GM19452 (cell line): Measurements from ENCODE around the gene STAG1.
"Not testable (repeated sequence)": the region's sequence is repeated elsewhere in the genome, so short reads cannot be mapped to it uniquely, and the experiment has no call there.

Experiments used
- ATAC-seq: cut with Tn5 transposase; IDR thresholded peaks from one replicate; pipeline ENCODE4 v1.9.1; 2021; ENCODE audit not compliant: unreplicated experiment

The STAG1 gene

GRCh38 chr3:136414476-136414875 lies 337.7 kb downstream of the STAG1 start:
- no peak for ATAC-seq

GRCh38 chr3:136412307-136412706 lies 339.9 kb downstream of the STAG1 start:
- ATAC-seq: no peak

GRCh38 chr3:136409549-136409948 lies 342.6 kb downstream of the STAG1 start:
- no peak for ATAC-seq

- no peak for ATAC-seq
Measured at GRCh38 chr3:136404056-136404455, 348.1 kb downstream of the STAG1 start.

GRCh38 chr3:136396916-136397315 lies 355.3 kb downstream of the STAG1 start:
- ATAC-seq: no peak

- ATAC-seq: no peak
Measured at GRCh38 chr3:136390574-136390973, 361.6 kb downstream of the STAG1 start.

GRCh38 chr3:136387031-136387430 lies 365.1 kb downstream of the STAG1 start:
- ATAC-seq: no peak

GRCh38 chr3:136385457-136385856 lies 366.7 kb downstream of the STAG1 start:
- ATAC-seq: peak; percentile 71

- no peak for ATAC-seq
Measured at GRCh38 chr3:136381051-136381450, 371.1 kb downstream of the STAG1 start.

- ATAC-seq: no peak
Measured at GRCh38 chr3:136380530-136380929, 371.6 kb downstream of the STAG1 start.

- ATAC-seq: no peak
Measured at GRCh38 chr3:136378011-136378410, 374.2 kb downstream of the STAG1 start.

GRCh38 chr3:136377508-136377907 lies 374.7 kb downstream of the STAG1 start:
- ATAC-seq: no peak

GRCh38 chr3:136375800-136376199 lies 376.4 kb downstream of the STAG1 start:
- not testable (repeated sequence) for ATAC-seq

- ATAC-seq: no peak
Measured at GRCh38 chr3:136366289-136366688, 385.9 kb downstream of the STAG1 start.

- ATAC-seq: no peak
Measured at GRCh38 chr3:136353461-136353860, 398.7 kb downstream of the STAG1 start.

GRCh38 chr3:136351905-136352304 lies 400.3 kb downstream of the STAG1 start:
- no peak for ATAC-seq

GRCh38 chr3:136351351-136351750 lies 400.8 kb downstream of the STAG1 start:
- no peak for ATAC-seq

GRCh38 chr3:136350557-136350956 lies 401.6 kb downstream of the STAG1 start:
- ATAC-seq: no peak

- no peak for ATAC-seq
Measured at GRCh38 chr3:136350132-136350531, 402.0 kb downstream of the STAG1 start.

GRCh38 chr3:136346486-136346885 lies 405.7 kb downstream of the STAG1 start:
- no peak for ATAC-seq

- ATAC-seq: no peak
Measured at GRCh38 chr3:136343873-136344555, 408.2 kb downstream of the STAG1 start.

- ATAC-seq: no peak
Measured at GRCh38 chr3:136343446-136343845, 408.7 kb downstream of the STAG1 start.
